C4-2B (cell line): Measurements from ENCODE around the gene MYADML2.

Experiments used
- ZFX ChIP-seq: fragments of 450-650 bp; IDR thresholded peaks from 2 replicates; pipeline ENCODE4 v1.6.1; 2017
- TF ChIP-seq, protein P1 (sequence below): fragments of 450-650 bp; conservative IDR thresholded peaks from 2 replicates; pipeline ENCODE4 v1.5.1; 2017; ENCODE audit warnings: mild to moderate bottlenecking

DNA sequence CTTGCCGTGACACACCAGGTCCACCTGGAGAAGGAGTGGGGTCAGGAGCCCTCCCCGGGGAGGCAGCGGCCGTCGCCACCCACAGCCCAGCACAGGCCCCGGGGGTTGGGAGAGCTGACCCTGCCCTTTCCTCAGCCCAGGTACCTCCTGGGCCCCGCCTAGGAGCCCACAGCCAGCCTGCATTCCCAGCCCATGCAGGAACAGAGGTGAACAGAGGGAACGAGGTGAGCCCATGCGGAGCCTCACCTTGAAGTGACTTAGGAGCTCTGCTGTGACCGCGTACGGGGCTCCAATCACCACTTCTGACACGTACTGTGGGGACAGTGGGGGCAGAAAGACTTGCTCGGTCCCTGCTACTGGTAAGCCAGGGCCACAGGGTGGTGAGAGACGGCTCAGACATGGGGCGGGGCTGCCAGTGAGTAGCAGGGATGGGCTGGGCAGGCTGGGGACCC, 41.6 kb downstream of the MYADML2 start:
- TF ChIP-seq, protein P1, sequence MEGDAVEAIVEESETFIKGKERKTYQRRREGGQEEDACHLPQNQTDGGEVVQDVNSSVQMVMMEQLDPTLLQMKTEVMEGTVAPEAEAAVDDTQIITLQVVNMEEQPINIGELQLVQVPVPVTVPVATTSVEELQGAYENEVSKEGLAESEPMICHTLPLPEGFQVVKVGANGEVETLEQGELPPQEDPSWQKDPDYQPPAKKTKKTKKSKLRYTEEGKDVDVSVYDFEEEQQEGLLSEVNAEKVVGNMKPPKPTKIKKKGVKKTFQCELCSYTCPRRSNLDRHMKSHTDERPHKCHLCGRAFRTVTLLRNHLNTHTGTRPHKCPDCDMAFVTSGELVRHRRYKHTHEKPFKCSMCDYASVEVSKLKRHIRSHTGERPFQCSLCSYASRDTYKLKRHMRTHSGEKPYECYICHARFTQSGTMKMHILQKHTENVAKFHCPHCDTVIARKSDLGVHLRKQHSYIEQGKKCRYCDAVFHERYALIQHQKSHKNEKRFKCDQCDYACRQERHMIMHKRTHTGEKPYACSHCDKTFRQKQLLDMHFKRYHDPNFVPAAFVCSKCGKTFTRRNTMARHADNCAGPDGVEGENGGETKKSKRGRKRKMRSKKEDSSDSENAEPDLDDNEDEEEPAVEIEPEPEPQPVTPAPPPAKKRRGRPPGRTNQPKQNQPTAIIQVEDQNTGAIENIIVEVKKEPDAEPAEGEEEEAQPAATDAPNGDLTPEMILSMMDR = no peak
- no peak for TF ChIP-seq ZFX
